IMR-90 (cell line): ENCODE measurements around the gene TST. TPM values are rescaled to one million over a fixed set of nuclear protein-coding genes. Genes with fewer than 3 reads are reported as not detected.

ENCODE experiments used
- ATAC-seq: fragments of 200-7000 bp; cut with Tn5 transposase; 2 replicates; pipeline ENCODE4 v1.9.1; 2020; ENCODE audit warnings: low read depth, mild to moderate bottlenecking, moderate library complexity
- BruUV-seq: library from RNA; stranded (reverse); fragments of 400-500 nt; replicated peaks from 2 replicates; lab custom pipeline; 2021; lab: Mats Ljungman, UMichigan
- CTCF ChIA-PET: fragments of 300-600 bp; formaldehyde crosslinking; extraction: SDS; loops from one replicate; lab custom pipeline; 2021; ENCODE audit warnings: antibody characterized with exemption; lab: Yijun Ruan, JAX
- POLR2A ChIA-PET: fragments of 300-600 bp; sonication (Branson Sonifier 250); formaldehyde crosslinking; loops from one replicate; lab custom pipeline; 2022; ENCODE audit warnings: antibody characterized with exemption; ENCODE audit not compliant: unreplicated experiment; lab: Charles Lee
- DNase-seq: peaks from one replicate; pipeline ENCODE4 v3.0.0; 2013
- H2AFZ ChIP-seq: replicated peaks from 2 replicates; pipeline ENCODE3; 2013; ENCODE audit warnings: low read length, mild to moderate bottlenecking; ENCODE audit not compliant: poor library complexity
- H2AK5ac ChIP-seq: 2 replicates; pipeline ENCODE4 v1.6.1; 2013; ENCODE audit warnings: low read depth, low read length, inconsistent platforms
- H2AK9ac ChIP-seq: replicated peaks from 2 replicates; pipeline ENCODE3; 2013; ENCODE audit warnings: mild to moderate bottlenecking, low read depth, low read length, moderate library complexity; ENCODE audit not compliant: poor library complexity
- H2BK120ac ChIP-seq: 2 replicates; pipeline ENCODE4 v1.6.1; 2013; ENCODE audit warnings: low read depth, low read length, inconsistent platforms
- H2BK15ac ChIP-seq: 3 replicates; pipeline ENCODE4 v1.6.1; 2013; ENCODE audit warnings: low read depth, low read length, inconsistent platforms
- H2BK20ac ChIP-seq: 2 replicates; pipeline ENCODE4 v1.6.1; 2013; ENCODE audit warnings: low read depth, mild to moderate bottlenecking, inconsistent platforms, low read length, moderate library complexity
- H2BK5ac ChIP-seq: 2 replicates; pipeline ENCODE4 v1.6.1; 2013; ENCODE audit warnings: mild to moderate bottlenecking, low read depth, low read length, inconsistent platforms; ENCODE audit not compliant: poor library complexity, severe bottlenecking
- H3K14ac ChIP-seq: replicated peaks from 2 replicates; pipeline ENCODE4 v1.6.1; 2013; ENCODE audit warnings: low read depth, low read length, inconsistent platforms
- H3K18ac ChIP-seq: 2 replicates; pipeline ENCODE4 v1.6.1; 2013; ENCODE audit warnings: low read depth, low read length, control low read depth
- H3K23ac ChIP-seq: 2 replicates; pipeline ENCODE4 v1.6.1; 2013; ENCODE audit warnings: low read depth, low read length, inconsistent platforms
- H3K27ac ChIP-seq: 2 replicates; pipeline ENCODE4 v1.5.1; 2013; ENCODE audit warnings: mild to moderate bottlenecking, control low read depth, low read length; ENCODE audit not compliant: insufficient read depth
- H3K27me3 ChIP-seq: 2 replicates; pipeline ENCODE4 v1.6.1; 2013; ENCODE audit warnings: low read length; ENCODE audit not compliant: control insufficient read depth, insufficient read depth
- H3K36me3 ChIP-seq: 2 replicates; pipeline ENCODE4 v1.6.1; 2013; ENCODE audit warnings: low read length, mixed read lengths; ENCODE audit not compliant: control insufficient read depth, insufficient read depth
- H3K4ac ChIP-seq: 2 replicates; pipeline ENCODE4 v1.6.1; 2013; ENCODE audit warnings: low read depth, low read length, inconsistent platforms
- H3K4me1 ChIP-seq: 2 replicates; pipeline ENCODE4 v1.6.1; 2013; ENCODE audit warnings: low read length, mixed read lengths; ENCODE audit not compliant: control insufficient read depth, insufficient read depth
- H3K4me2 ChIP-seq: 2 replicates; pipeline ENCODE4 v1.6.1; 2013; ENCODE audit warnings: low read depth, mild to moderate bottlenecking, control low read depth, low read length, moderate library complexity
- H3K4me3 ChIP-seq: 2 replicates; pipeline ENCODE4 v1.5.1; 2013; ENCODE audit warnings: low read depth, mild to moderate bottlenecking, control low read depth, low read length, moderate library complexity; ENCODE audit not compliant: insufficient read depth
- H3K56ac ChIP-seq: 2 replicates; pipeline ENCODE4 v1.6.1; 2013; ENCODE audit warnings: low read length, inconsistent platforms; ENCODE audit not compliant: insufficient read depth; ENCODE audit errors: extremely low read depth
- H3K79me1 ChIP-seq, 2 experiments: 2 replicates each; pipeline ENCODE4 v1.6.1; 2013; ENCODE audit warnings: low read length in 2 of 2, inconsistent platforms in 1 of 2, low read depth in 1 of 2
- H3K9ac ChIP-seq: 2 replicates; pipeline ENCODE4 v1.6.1; 2013; ENCODE audit warnings: low read depth, low read length, control low read depth
- H3K9me1 ChIP-seq: 2 replicates; pipeline ENCODE4 v1.6.1; 2013; ENCODE audit warnings: low read length, inconsistent platforms; ENCODE audit not compliant: insufficient read depth
- H3K9me3 ChIP-seq: 2 replicates; pipeline ENCODE4 v1.6.1; 2013; ENCODE audit warnings: low read length; ENCODE audit not compliant: control insufficient read depth, insufficient read depth
- H4K20me1 ChIP-seq: 2 replicates; pipeline ENCODE4 v1.6.1; 2013; ENCODE audit warnings: low read length, inconsistent platforms; ENCODE audit not compliant: insufficient read depth
- H4K5ac ChIP-seq: 2 replicates; pipeline ENCODE4 v1.6.1; 2013; ENCODE audit warnings: mild to moderate bottlenecking, low read depth, low read length, control low read depth
- H4K8ac ChIP-seq, 2 experiments: 2 replicates each; pipeline ENCODE4 v1.6.1; 2013; ENCODE audit warnings: low read depth in 2 of 2, low read length in 2 of 2, control low read depth in 1 of 2, inconsistent platforms in 1 of 2
- H4K91ac ChIP-seq: 2 replicates; pipeline ENCODE4 v1.6.1; 2013; ENCODE audit warnings: low read depth, low read length, inconsistent platforms; ENCODE audit not compliant: insufficient read depth
- CTCF ChIP-seq: conservative IDR thresholded peaks from 2 replicates; pipeline ENCODE4 v1.5.1; 2012; ENCODE audit warnings: mild to moderate bottlenecking, low read depth, low read length, improper control_type of control experiment
- ELK1 ChIP-seq: fragments of 150-350 bp; IDR thresholded peaks from 2 replicates; pipeline ENCODE4 v1.6.1; 2016; ENCODE audit warnings: low read depth, mild to moderate bottlenecking, low read length, moderate library complexity, borderline replicate concordance
- FOS ChIP-seq: fragments of 150-350 bp; IDR thresholded peaks from 2 replicates; pipeline ENCODE4 v1.6.1; 2016; ENCODE audit warnings: low read depth, low read length
- MAFK ChIP-seq: IDR thresholded peaks from 2 replicates; pipeline ENCODE4 v1.6.1; 2012; ENCODE audit warnings: low read depth, low read length, improper control_type of control experiment
- MXI1 ChIP-seq: IDR thresholded peaks from 2 replicates; pipeline ENCODE4 v1.6.1; 2012; ENCODE audit warnings: low read depth, mild to moderate bottlenecking, low read length, moderate library complexity, borderline replicate concordance
- POLR2A ChIP-seq: IDR thresholded peaks from 2 replicates; pipeline ENCODE4 v1.6.1; 2012; ENCODE audit warnings: mild to moderate bottlenecking, low read depth, low read length
- RCOR1 ChIP-seq: IDR thresholded peaks from 2 replicates; pipeline ENCODE4 v1.6.1; 2012; ENCODE audit warnings: mild to moderate bottlenecking, low read length, improper control_type of control experiment; ENCODE audit not compliant: insufficient replicate concordance
- RFX5 ChIP-seq: IDR thresholded peaks from 2 replicates; pipeline ENCODE4 v1.8.0; 2012; ENCODE audit warnings: low read depth, mild to moderate bottlenecking, low read length, moderate library complexity
- SMC3 ChIP-seq: fragments of 150-350 bp; IDR thresholded peaks from 2 replicates; pipeline ENCODE4 v1.6.1; 2016; ENCODE audit warnings: low read depth, mild to moderate bottlenecking, antibody characterized with exemption, low read length, moderate library complexity
- WGBS, 2 experiments: methylation state at CpG; one replicate each; pipeline versions ENCODE4 v1.1.5 to v1.1.7; 2013; ENCODE audit warnings: missing lambda C conversion rate in 2 of 2; ENCODE audit not compliant: insufficient read length in 1 of 2; ENCODE audit errors: extremely low coverage in 2 of 2; 5-methylcytosine and 5-hydroxymethylcytosine counted together
- dilution Hi-C: fragments of 300-500 bp; cut with HindIII; formaldehyde crosslinking; loops from one replicate; pipeline ENCODE4 v1.14.3; 2018; ENCODE audit warnings: low sequenced_read_pairs; ENCODE audit not compliant: unreplicated experiment
- in situ Hi-C: fragments of 300-500 bp; cut with MboI; formaldehyde crosslinking; loops from 3 replicates; pipeline ENCODE4 v1.14.3; 2019; ENCODE audit warnings: low sequenced_read_pairs, inconsistent platforms, mixed read lengths
- intact Hi-C: fragments of 100-400 bp; cut with micrococcal nuclease; formaldehyde crosslinking; loops from 2 replicates; pipeline ENCODE4 v1.10.0; 2022
- polyA plus RNA-seq, 3 experiments: library from polyadenylated mRNA; depleted of rRNA; stranded (reverse); fragments of >200 nt; gene quantifications; 2 replicates each; pipeline ENCODE4 v1.2.3, GENCODE V29; 2012; ENCODE audit warnings: low replicate concordance in 1 of 3
- total RNA-seq: library from RNA; depleted of rRNA; stranded (reverse); fragments of >200 nt; gene quantifications from 2 replicates; pipeline ENCODE4 v1.2.3, GENCODE V29; 2012
- TF ChIP-seq, protein P1 (sequence below): fragments of 150-350 bp; IDR thresholded peaks from 2 replicates; pipeline ENCODE4 v1.6.1; 2017; ENCODE audit warnings: mild to moderate bottlenecking, antibody characterized with exemption, low read length, low read depth

The TST gene
- total and polyA plus RNA-seq, 2 of the 4 experiments (the other 2 are of a cell fraction), result 31.7 to 37.7 TPM

DNA sequence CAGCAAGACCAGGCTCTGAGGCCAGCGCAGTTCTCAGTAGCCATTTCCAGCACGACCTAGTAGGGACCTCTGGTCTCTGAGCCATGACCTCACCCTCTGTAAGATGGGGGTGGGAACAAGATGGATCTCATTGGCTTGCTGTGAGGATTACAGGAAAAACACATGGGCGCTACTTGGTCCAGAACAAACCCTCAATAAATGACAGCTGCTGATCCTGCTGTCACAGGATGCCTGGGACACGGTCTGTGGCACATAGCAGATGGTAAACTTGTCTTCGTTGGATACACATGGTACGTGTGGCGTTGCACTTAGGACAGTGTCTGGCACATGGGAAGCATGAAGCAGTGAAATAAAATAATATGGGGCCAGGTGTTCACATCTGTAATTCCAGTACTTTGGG lies 27.8 kb upstream of the TST start:
- H2AK5ac ChIP-seq, result no peak overlapping the region
- intact Hi-C loops (no loop called here), in situ Hi-C loops (no loop called here), dilution Hi-C loops (no loop called here)
- H3K4me2 ChIP-seq, result no peak overlapping the region
- H3K4me1 ChIP-seq, result peaks cover 3% of the 10 kb centered on the region
- 60% methylated on average over 2 of the region's 7 CpGs; no CpG with 5 or more reads in 1 of the 2 experiments for WGBS, 2 experiments
- H4K5ac ChIP-seq, result no peak overlapping the region
- no peak overlapping the region for H3K4me3 ChIP-seq
- H2AFZ ChIP-seq, result no peak overlapping the region
- no peak overlapping the region for H3K56ac ChIP-seq
- H4K20me1 ChIP-seq, result no peaks in the 10 kb centered on the region
- no peak for ATAC-seq
- TF ChIP-seq MAFK, result no peak
- no peak for TF ChIP-seq ELK1
- TF ChIP-seq, protein P1, sequence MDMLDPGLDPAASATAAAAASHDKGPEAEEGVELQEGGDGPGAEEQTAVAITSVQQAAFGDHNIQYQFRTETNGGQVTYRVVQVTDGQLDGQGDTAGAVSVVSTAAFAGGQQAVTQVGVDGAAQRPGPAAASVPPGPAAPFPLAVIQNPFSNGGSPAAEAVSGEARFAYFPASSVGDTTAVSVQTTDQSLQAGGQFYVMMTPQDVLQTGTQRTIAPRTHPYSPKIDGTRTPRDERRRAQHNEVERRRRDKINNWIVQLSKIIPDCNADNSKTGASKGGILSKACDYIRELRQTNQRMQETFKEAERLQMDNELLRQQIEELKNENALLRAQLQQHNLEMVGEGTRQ, result no peak
- TF ChIP-seq RCOR1, result no peak
- TF ChIP-seq RFX5, result no peak
- no peak for TF ChIP-seq CTCF
- TF ChIP-seq SMC3, result no peak
- TF ChIP-seq FOS, result no peak
- no peak for TF ChIP-seq POLR2A
- TF ChIP-seq MXI1, result no peak
- H3K23ac ChIP-seq, result no peak overlapping the region
- H3K27me3 ChIP-seq, result peaks cover 2% of the 10 kb centered on the region; the same call in 1 of the 2 replicates
- H3K9me1 ChIP-seq, result peaks cover 6% of the 10 kb centered on the region; the same call in 1 of the 2 replicates
- no peak overlapping the region for H3K14ac ChIP-seq
- CTCF ChIA-PET, result interaction anchor here (1.1 to 1.3 kb wide), 2 partner anchors 9 to 14 kb away, joined by 3 to 5 read pairs; no protein-coding TSS in a partner anchor
- H3K9ac ChIP-seq, result no peak overlapping the region
- no peak overlapping the region for H2AK9ac ChIP-seq
- no peak for DNase-seq
- no peak overlapping the region for H4K8ac ChIP-seq
- H2BK15ac ChIP-seq, result no peak overlapping the region
- no peak overlapping the region for H2BK120ac ChIP-seq
- peaks cover 0 to 2% of the 10 kb centered on the region in 2 experiments; a peak in 3 of 4 replicates for H3K79me1 ChIP-seq
- H3K27ac ChIP-seq, result no peak overlapping the region
- no peak overlapping the region for H3K4ac ChIP-seq
- H3K9me3 ChIP-seq, result no peaks in the 10 kb centered on the region
- H3K18ac ChIP-seq, result no peak overlapping the region
- peak overlapping the region; percentile 12; the same call in 1 of the 2 replicates for H4K91ac ChIP-seq
- no peaks in the 10 kb centered on the region for H3K36me3 ChIP-seq
- no TSS peak for BruUV-seq
- no peak overlapping the region for H2BK5ac ChIP-seq
- H2BK20ac ChIP-seq, result 0 out of 2 replicates have a peak overlapping the region, but pooled peaks have one; percentile 6
- POLR2A ChIA-PET, result no interaction called here
